Uterus (tissue), 2 donors: ENCODE measurements around the gene TTC22.

Experiments
- POLR2A ChIP-seq, 2 donors: fragments of 450-650 bp; IDR thresholded peaks; one replicate each; pipeline ENCODE4 v1.6.1; 2016; ENCODE audit warnings: antibody characterized with exemption in 2 of 2, mild to moderate bottlenecking in 1 of 2, moderate library complexity in 1 of 2
- TF ChIP-seq, protein P1 (sequence below), 4 experiments: fragments of 200-600 bp in 2 of 4; fragments of 450-650 bp in 2 of 4; sonication (generic) in 2 of 4; IDR thresholded peaks; one replicate each; pipeline ENCODE4 v1.5.1; 2016 to 2019; ENCODE audit warnings: antibody characterized with exemption in 4 of 4, mild to moderate bottlenecking in 2 of 4, moderate library complexity in 1 of 4

GRCh38 chr1:54777011-54777410, 24.1 kb downstream of the TTC22 start:
- TF ChIP-seq, protein P1, sequence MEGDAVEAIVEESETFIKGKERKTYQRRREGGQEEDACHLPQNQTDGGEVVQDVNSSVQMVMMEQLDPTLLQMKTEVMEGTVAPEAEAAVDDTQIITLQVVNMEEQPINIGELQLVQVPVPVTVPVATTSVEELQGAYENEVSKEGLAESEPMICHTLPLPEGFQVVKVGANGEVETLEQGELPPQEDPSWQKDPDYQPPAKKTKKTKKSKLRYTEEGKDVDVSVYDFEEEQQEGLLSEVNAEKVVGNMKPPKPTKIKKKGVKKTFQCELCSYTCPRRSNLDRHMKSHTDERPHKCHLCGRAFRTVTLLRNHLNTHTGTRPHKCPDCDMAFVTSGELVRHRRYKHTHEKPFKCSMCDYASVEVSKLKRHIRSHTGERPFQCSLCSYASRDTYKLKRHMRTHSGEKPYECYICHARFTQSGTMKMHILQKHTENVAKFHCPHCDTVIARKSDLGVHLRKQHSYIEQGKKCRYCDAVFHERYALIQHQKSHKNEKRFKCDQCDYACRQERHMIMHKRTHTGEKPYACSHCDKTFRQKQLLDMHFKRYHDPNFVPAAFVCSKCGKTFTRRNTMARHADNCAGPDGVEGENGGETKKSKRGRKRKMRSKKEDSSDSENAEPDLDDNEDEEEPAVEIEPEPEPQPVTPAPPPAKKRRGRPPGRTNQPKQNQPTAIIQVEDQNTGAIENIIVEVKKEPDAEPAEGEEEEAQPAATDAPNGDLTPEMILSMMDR (IDR thresholded peaks at IDR 0.05) = no peak
- TF ChIP-seq POLR2A (IDR thresholded peaks at IDR 0.05) = no peak
